ENCODE data around the gene TP53BP1. TPM values are rescaled to one million over a fixed set of nuclear protein-coding genes. Genes with fewer than 3 reads are reported as not detected.

TP53BP1 gene
- total RNA-seq, 4 donors from 2014 or later, result 17.6 to 49.4 (median 29.0) TPM

- Histone ChIP-seq H3K36me3 (peaks cover 25% of the 10 kb centered on the region), H3K9me3 (no peaks in the 10 kb centered on the region), H3K27me3 (no peaks in the 10 kb centered on the region), H3K27ac (no peak overlapping the region), H3K4me1 (peaks cover 23% of the 10 kb centered on the region), H3K4me3 (no peak overlapping the region)
- no peak for DNase-seq (ENCODE audit: low spot score in 2 of 2)
- 16% methylated on average over 1 of the region's 1 CpG for WGBS
- TF ChIP-seq POLR2AphosphoS5 (IDR thresholded peaks at IDR 0.05) (no peak), EP300 (IDR thresholded peaks at IDR 0.05) (no peak), CTCF (IDR thresholded peaks at IDR 0.05) (no peak), POLR2A (IDR thresholded peaks at IDR 0.05) (no peak)
Measured at GRCh38 chr15:43489191-43489590, 3.8 kb downstream of the TP53BP1 start.

- WGBS, result 89% methylated on average over 3 of the region's 3 CpGs
- Histone ChIP-seq H3K4me3 (no peak overlapping the region), H3K36me3 (peaks cover 25% of the 10 kb centered on the region)
Measured at GRCh38 chr15:43488790-43489189, 4.2 kb downstream of the TP53BP1 start.

GRCh38 chr15:43487271-43487895 lies 5.6 kb downstream of the TP53BP1 start:
- H3K36me3 ChIP-seq, result peaks cover 25% of the 10 kb centered on the region
- no peaks in the 10 kb centered on the region for H3K9me3 ChIP-seq
- no peak for DNase-seq (ENCODE audit: low spot score in 2 of 2)
- 93% methylated on average over 6 of the region's 6 CpGs for WGBS
- TF ChIP-seq CTCF (IDR thresholded peaks at IDR 0.05) (no peak), POLR2A (IDR thresholded peaks at IDR 0.05) (no peak), POLR2AphosphoS5 (IDR thresholded peaks at IDR 0.05) (no peak), EP300 (IDR thresholded peaks at IDR 0.05) (no peak)
- no peaks in the 10 kb centered on the region for H3K27me3 ChIP-seq
- no peak overlapping the region for H3K4me3 ChIP-seq
- H3K4me1 ChIP-seq, result peaks cover 12% of the 10 kb centered on the region
- H3K27ac ChIP-seq, result no peak overlapping the region

More at GRCh38 chr15:43488790-43489189, 4.2 kb downstream of the TP53BP1 start:
- no peaks in the 10 kb centered on the region for H3K27me3 ChIP-seq
- no peak for DNase-seq (ENCODE audit: low spot score in 2 of 2)
- TF ChIP-seq POLR2AphosphoS5 (IDR thresholded peaks at IDR 0.05), result no peak
- no peak for TF ChIP-seq EP300 (IDR thresholded peaks at IDR 0.05)
- TF ChIP-seq POLR2A (IDR thresholded peaks at IDR 0.05), result no peak
- TF ChIP-seq CTCF (IDR thresholded peaks at IDR 0.05), result no peak
- peaks cover 20% of the 10 kb centered on the region for H3K4me1 ChIP-seq
- H3K9me3 ChIP-seq, result no peaks in the 10 kb centered on the region
- H3K27ac ChIP-seq, result no peak overlapping the region

GRCh38 chr15:43484455-43484854 lies 8.5 kb downstream of the TP53BP1 start:
- 88% methylated on average over 2 of the region's 2 CpGs for WGBS
- H3K9me3 ChIP-seq, result no peaks in the 10 kb centered on the region
- no peak overlapping the region for H3K4me3 ChIP-seq
- TF ChIP-seq POLR2AphosphoS5 (IDR thresholded peaks at IDR 0.05) (no peak), POLR2A (IDR thresholded peaks at IDR 0.05) (no peak), EP300 (IDR thresholded peaks at IDR 0.05) (no peak), CTCF (IDR thresholded peaks at IDR 0.05) (no peak)
- H3K4me1 ChIP-seq, result no peaks in the 10 kb centered on the region
- no peak overlapping the region for H3K27ac ChIP-seq
- DNase-seq (ENCODE audit: low spot score in 2 of 2), result no peak
- H3K36me3 ChIP-seq, result peaks cover 35% of the 10 kb centered on the region
- H3K27me3 ChIP-seq, result no peaks in the 10 kb centered on the region

GRCh38 chr15:43483297-43484128 lies 9.4 kb downstream of the TP53BP1 start:
- peaks cover 35% of the 10 kb centered on the region for H3K36me3 ChIP-seq
- WGBS, result 71% methylated on average over 4 of the region's 4 CpGs
- H3K27me3 ChIP-seq, result no peaks in the 10 kb centered on the region
- H3K9me3 ChIP-seq, result no peaks in the 10 kb centered on the region
- H3K4me1 ChIP-seq, result no peaks in the 10 kb centered on the region
- no peak for DNase-seq (ENCODE audit: low spot score in 2 of 2)
- no peak overlapping the region for H3K27ac ChIP-seq
- TF ChIP-seq POLR2A (IDR thresholded peaks at IDR 0.05), result no peak
- TF ChIP-seq EP300 (IDR thresholded peaks at IDR 0.05), result no peak
- no peak for TF ChIP-seq POLR2AphosphoS5 (IDR thresholded peaks at IDR 0.05)
- peak in 1 of 2 donors; percentile 9 for TF ChIP-seq CTCF (IDR thresholded peaks at IDR 0.05)
- H3K4me3 ChIP-seq, result no peak overlapping the region
